ENCODE results near the gene C4orf54. TPM values are rescaled to one million over a fixed set of nuclear protein-coding genes. Genes with fewer than 3 reads are reported as not detected.

The C4orf54 gene
- total RNA-seq, 4 donors from 2014 or later, result 30.6 to 68.3 (median 43.6) TPM

DNA sequence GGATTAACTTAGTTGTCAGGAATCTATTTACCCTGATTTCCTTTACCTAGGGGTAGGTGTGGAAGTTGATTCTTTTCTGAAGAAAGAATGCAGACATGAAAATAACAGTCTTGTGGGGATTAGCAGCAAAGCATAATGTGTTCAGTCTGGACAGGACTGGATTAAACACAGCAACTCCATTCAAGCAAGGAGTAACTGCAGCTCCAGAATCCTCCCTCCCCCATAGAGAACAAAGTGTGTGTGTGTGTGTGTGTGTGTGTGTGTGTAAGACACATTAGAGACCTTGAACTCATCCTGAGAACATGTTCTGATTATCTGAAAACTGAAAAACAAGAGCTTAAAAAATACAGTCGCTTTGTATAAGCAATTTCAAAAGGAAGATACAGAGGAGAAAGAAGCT is 9.3 kb downstream of the C4orf54 start:
- in situ Hi-C loops (cut with MboI; ENCODE audit: low sequenced_read_pairs in 4 of 4), result no loop called here

DNA sequence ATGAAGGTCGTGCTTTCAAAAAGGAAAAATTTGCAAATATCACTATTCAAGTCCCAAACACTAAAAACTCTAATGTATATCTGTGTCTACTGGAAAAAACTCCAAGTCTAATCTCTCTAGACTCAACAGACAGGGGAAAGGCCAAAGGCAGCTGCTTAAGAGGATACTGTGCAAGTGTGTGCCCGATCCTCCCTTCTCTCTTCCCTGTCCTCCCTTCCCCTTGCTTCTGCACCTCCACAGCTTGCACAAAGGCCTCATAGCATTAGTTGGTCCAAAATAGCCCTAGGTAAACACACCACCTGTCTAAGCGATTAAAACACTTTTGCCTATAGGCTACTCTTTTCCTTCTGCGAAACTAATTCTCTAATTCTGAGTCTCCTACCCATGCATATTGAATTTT is 10.6 kb downstream of the C4orf54 start:
- in situ Hi-C loops (cut with MboI; ENCODE audit: low sequenced_read_pairs in 4 of 4), result no loop called here

More for the DNA sequence above, 9.3 kb downstream of the C4orf54 start:
- Histone ChIP-seq H3K9me3 (no peaks in the 10 kb centered on the region), H3K27me3 (no peaks in the 10 kb centered on the region), H3K27ac (peak overlapping the region; percentile 94 to 99 (median 98)), H3K4me3 (peak overlapping the region; percentile 62 to 75 (median 62)), H3K36me3 (no peaks in the 10 kb centered on the region), H3K4me1 (peaks cover 58 to 62% of the 10 kb centered on the region in 2 donors)
- DNase-seq, result no peak
- intact Hi-C loops (cut with DNase I; ENCODE audit: low total_unique reads), result no loop called here
- ATAC-seq, result no peak
- TF ChIP-seq, protein P1, sequence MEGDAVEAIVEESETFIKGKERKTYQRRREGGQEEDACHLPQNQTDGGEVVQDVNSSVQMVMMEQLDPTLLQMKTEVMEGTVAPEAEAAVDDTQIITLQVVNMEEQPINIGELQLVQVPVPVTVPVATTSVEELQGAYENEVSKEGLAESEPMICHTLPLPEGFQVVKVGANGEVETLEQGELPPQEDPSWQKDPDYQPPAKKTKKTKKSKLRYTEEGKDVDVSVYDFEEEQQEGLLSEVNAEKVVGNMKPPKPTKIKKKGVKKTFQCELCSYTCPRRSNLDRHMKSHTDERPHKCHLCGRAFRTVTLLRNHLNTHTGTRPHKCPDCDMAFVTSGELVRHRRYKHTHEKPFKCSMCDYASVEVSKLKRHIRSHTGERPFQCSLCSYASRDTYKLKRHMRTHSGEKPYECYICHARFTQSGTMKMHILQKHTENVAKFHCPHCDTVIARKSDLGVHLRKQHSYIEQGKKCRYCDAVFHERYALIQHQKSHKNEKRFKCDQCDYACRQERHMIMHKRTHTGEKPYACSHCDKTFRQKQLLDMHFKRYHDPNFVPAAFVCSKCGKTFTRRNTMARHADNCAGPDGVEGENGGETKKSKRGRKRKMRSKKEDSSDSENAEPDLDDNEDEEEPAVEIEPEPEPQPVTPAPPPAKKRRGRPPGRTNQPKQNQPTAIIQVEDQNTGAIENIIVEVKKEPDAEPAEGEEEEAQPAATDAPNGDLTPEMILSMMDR (IDR thresholded peaks at IDR 0.05 in 4 of 5, conservative IDR thresholded peaks at IDR 0.05 in 1 of 5), result no peak
- TF ChIP-seq POLR2A (IDR thresholded peaks at IDR 0.05), result no peak

DNA sequence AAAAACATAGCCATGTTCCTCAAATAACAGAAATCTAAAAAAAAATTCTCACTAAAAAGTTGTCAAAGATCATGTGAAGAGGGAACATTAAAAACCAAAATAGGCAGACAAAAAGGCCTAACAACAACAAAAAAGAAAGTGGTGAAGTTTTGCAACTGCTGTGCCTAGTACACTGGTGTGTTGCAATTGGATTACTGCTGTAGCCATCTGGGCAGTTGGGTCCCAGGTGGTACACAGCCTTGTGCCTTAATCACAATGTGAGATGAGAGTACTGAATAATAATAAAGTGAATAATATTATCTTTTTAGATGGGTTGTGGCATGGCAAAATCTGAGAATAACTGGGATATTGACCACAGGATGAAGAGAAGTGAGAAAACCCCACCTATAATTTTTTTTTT is 12.0 kb downstream of the C4orf54 start:
- peaks cover 71 to 81% of the 10 kb centered on the region in 2 donors for H3K4me1 ChIP-seq
- intact Hi-C loops (cut with DNase I; ENCODE audit: low total_unique reads), result no loop called here

More for the DNA sequence above, 10.6 kb downstream of the C4orf54 start:
- Histone ChIP-seq H3K36me3 (no peaks in the 10 kb centered on the region), H3K27me3 (no peaks in the 10 kb centered on the region), H3K4me3 (peak overlapping the region; percentile 18 to 75 (median 62)), H3K9me3 (no peaks in the 10 kb centered on the region), H3K27ac (peak overlapping the region; percentile 94 to 99 (median 98)), H3K4me1 (peaks cover 69 to 74% of the 10 kb centered on the region in 2 donors)
- peak in 1 of 2 donors; percentile 17 for ATAC-seq
- intact Hi-C loops (cut with DNase I; ENCODE audit: low total_unique reads), result no loop called here
- TF ChIP-seq, protein P1 (IDR thresholded peaks at IDR 0.05 in 4 of 5, conservative IDR thresholded peaks at IDR 0.05 in 1 of 5), result no peak
- no peak for TF ChIP-seq POLR2A (IDR thresholded peaks at IDR 0.05)
- DNase-seq, result peak in 1 of 2 donors; percentile 34

DNA sequence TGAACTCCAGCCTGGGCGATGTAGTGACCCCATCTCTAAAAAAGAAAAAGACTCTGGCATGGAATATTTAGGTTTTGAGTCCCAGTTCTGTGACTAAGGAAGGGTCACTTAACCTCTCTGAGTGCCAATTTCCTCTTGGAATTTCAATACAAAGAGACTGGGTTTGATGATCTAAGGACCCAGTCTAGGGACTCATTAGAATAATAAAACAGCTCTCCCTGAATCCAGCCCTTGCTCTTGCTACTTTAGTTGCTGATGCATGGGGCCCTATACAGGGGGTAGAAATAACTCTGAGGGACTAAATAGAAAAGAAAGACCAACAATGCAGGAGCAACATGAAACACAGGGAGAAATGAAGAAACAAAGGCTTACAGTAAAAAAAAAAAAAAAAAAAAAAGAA is 12.6 kb downstream of the C4orf54 start:
- peak overlapping the region; percentile 94 to 99 (median 98) for H3K27ac ChIP-seq
- intact Hi-C loops (cut with DNase I; ENCODE audit: low total_unique reads), result no loop called here

More for the DNA sequence above, 12.0 kb downstream of the C4orf54 start:
- ATAC-seq (peak; percentile 35 to 40), DNase-seq (peak in 1 of 2 donors; percentile 50)
- Histone ChIP-seq H3K9me3 (no peaks in the 10 kb centered on the region), H3K27ac (peak overlapping the region; percentile 94 to 99 (median 98)), H3K36me3 (no peaks in the 10 kb centered on the region), H3K4me3 (peak overlapping the region; percentile 5 to 75 (median 27)), H3K27me3 (no peaks in the 10 kb centered on the region)
- in situ Hi-C loops (cut with MboI; ENCODE audit: low sequenced_read_pairs in 4 of 4), result no loop called here
- TF ChIP-seq POLR2A (IDR thresholded peaks at IDR 0.05), result no peak
- TF ChIP-seq, protein P1 (IDR thresholded peaks at IDR 0.05 in 4 of 5, conservative IDR thresholded peaks at IDR 0.05 in 1 of 5), result no peak

More for the DNA sequence above, 12.6 kb downstream of the C4orf54 start:
- no peaks in the 10 kb centered on the region for H3K27me3 ChIP-seq
- H3K36me3 ChIP-seq, result no peaks in the 10 kb centered on the region
- peak overlapping the region in 3 of 4 donors; percentile 5 to 44 (median 36) for H3K4me3 ChIP-seq
- TF ChIP-seq POLR2A (IDR thresholded peaks at IDR 0.05), result no peak
- TF ChIP-seq, protein P1 (IDR thresholded peaks at IDR 0.05 in 4 of 5, conservative IDR thresholded peaks at IDR 0.05 in 1 of 5), result no peak
- ATAC-seq (no peak), DNase-seq (no peak)
- H3K4me1 ChIP-seq, result peaks cover 77 to 82% of the 10 kb centered on the region in 2 donors
- in situ Hi-C loops (cut with MboI; ENCODE audit: low sequenced_read_pairs in 4 of 4), result no loop called here
- H3K9me3 ChIP-seq, result no peaks in the 10 kb centered on the region
